Hepatocyte (in vitro differentiated cells): ENCODE data around the gene RPL7L1. TPM values are rescaled to one million over a fixed set of nuclear protein-coding genes. Genes with fewer than 3 reads are reported as not detected.
"Not testable (repeated sequence)": the region's sequence is repeated elsewhere in the genome, so short reads cannot be mapped to it uniquely, and the experiment has no call there.

Source experiments
- DNase-seq: peaks from one replicate; pipeline ENCODE4 v3.0.0-alpha.2; 2016; ENCODE audit warnings: low spot score
- H2AFZ ChIP-seq: fragments of 200-600 bp; sonication (generic); 2 replicates; pipeline ENCODE4 v1.6.0; 2016; ENCODE audit warnings: antibody characterized with exemption, mild to moderate bottlenecking
- H3K27ac ChIP-seq: fragments of 200-600 bp; sonication (generic); 2 replicates; pipeline ENCODE4 v1.5.1; 2016; ENCODE audit warnings: mild to moderate bottlenecking
- H3K27me3 ChIP-seq: fragments of 200-600 bp; sonication (generic); 2 replicates; pipeline ENCODE4 v1.6.1; 2016
- H3K36me3 ChIP-seq: fragments of 200-600 bp; sonication (generic); replicated peaks from 2 replicates; pipeline ENCODE4 v1.5.1; 2016; ENCODE audit warnings: low read depth; ENCODE audit not compliant: insufficient read depth
- H3K4me1 ChIP-seq: fragments of 200-600 bp; sonication (generic); 2 replicates; pipeline ENCODE4 v1.5.1; 2016; ENCODE audit warnings: mild to moderate bottlenecking, moderate library complexity; ENCODE audit not compliant: insufficient read depth
- H3K4me2 ChIP-seq: fragments of 200-600 bp; sonication (generic); 2 replicates; pipeline ENCODE4 v1.6.0; 2016
- H3K4me3 ChIP-seq: fragments of 200-600 bp; sonication (generic); 2 replicates; pipeline ENCODE4 v1.5.1; 2016; ENCODE audit warnings: mild to moderate bottlenecking
- H3K79me2 ChIP-seq: fragments of 200-600 bp; sonication (generic); 2 replicates; pipeline ENCODE4 v1.6.0; 2017; ENCODE audit warnings: mild to moderate bottlenecking
- H3K9me2 ChIP-seq: fragments of 200-600 bp; sonication (generic); replicated peaks from 2 replicates; pipeline ENCODE4 v1.6.0; 2017; ENCODE audit warnings: mild to moderate bottlenecking; ENCODE audit not compliant: insufficient read depth
- H3K9me3 ChIP-seq: fragments of 200-600 bp; sonication (generic); 2 replicates; pipeline ENCODE4 v1.5.1; 2016; ENCODE audit warnings: low read depth, mild to moderate bottlenecking
- H4K20me1 ChIP-seq: fragments of 200-600 bp; sonication (generic); 2 replicates; pipeline ENCODE4 v1.6.0; 2016; ENCODE audit warnings: mild to moderate bottlenecking; ENCODE audit not compliant: insufficient read depth, poor library complexity, severe bottlenecking
- CTCF ChIP-seq: fragments of 200-600 bp; sonication (generic); IDR thresholded peaks from 2 replicates; pipeline ENCODE4 v1.5.1; 2016; ENCODE audit warnings: antibody characterized with exemption, mild to moderate bottlenecking; ENCODE audit not compliant: poor library complexity
- EZH2 ChIP-seq: fragments of 200-600 bp; sonication (generic); IDR thresholded peaks from 2 replicates; pipeline ENCODE4 v1.6.1; 2016; ENCODE audit warnings: antibody characterized with exemption, mild to moderate bottlenecking, borderline replicate concordance
- EZH2phosphoT487 ChIP-seq: fragments of 200-600 bp; sonication (generic); IDR thresholded peaks from one replicate; pipeline ENCODE4 v1.6.1; 2018; ENCODE audit warnings: antibody characterized with exemption, mild to moderate bottlenecking, low read depth, moderate library complexity; ENCODE audit not compliant: unreplicated experiment, severe bottlenecking
- WGBS: methylation state at CpG from one replicate; pipeline ENCODE4 v1.1.6; 2016; ENCODE audit warnings: low lambda C conversion rate; ENCODE audit errors: missing lambda C conversion rate; 5-methylcytosine and 5-hydroxymethylcytosine counted together
- polyA plus RNA-seq: library from polyadenylated mRNA; unstranded; fragments of >200 nt; fragmentation: Nextera tagmentation; extraction: Ambion mirVana; gene quantifications from 2 replicates; pipeline ENCODE4 v1.2.1, GENCODE V29; 2016
- total RNA-seq: library from RNA; depleted of rRNA; stranded (reverse); fragments of >200 nt; gene quantifications from 2 replicates; pipeline ENCODE4 v1.2.3, GENCODE V29; 2014

RPL7L1 gene
- total and polyA plus RNA-seq, 2 experiments from 2014 or later = 63.0 to 111 TPM

- Histone ChIP-seq H3K27ac (peak overlapping the region; percentile 98), H3K79me2 (peaks cover 4% of the 10 kb centered on the region), H3K9me2 (no peaks in the 10 kb centered on the region), H3K4me3 (peak overlapping the region; percentile 77), H3K36me3 (no peaks in the 10 kb centered on the region), H3K9me3 (no peaks in the 10 kb centered on the region), H3K4me1 (peaks cover 20% of the 10 kb centered on the region), H3K27me3 (no peaks in the 10 kb centered on the region), H3K4me2 (peak overlapping the region; percentile 89), H2AFZ (peak overlapping the region; percentile 62), H4K20me1 (no peaks in the 10 kb centered on the region)
- DNase-seq = no peak
- TF ChIP-seq EZH2phosphoT487 = no peak
- no peak for TF ChIP-seq EZH2
- no peak for TF ChIP-seq CTCF
- WGBS = 59% methylated on average over 4 of the region's 4 CpGs
Observed at GRCh38 chr6:42889815-42890214, 10.4 kb downstream of the RPL7L1 start.

- no peaks in the 10 kb centered on the region for H3K9me2 ChIP-seq
- H3K27ac ChIP-seq = peak overlapping the region; percentile 98
- no peaks in the 10 kb centered on the region for H3K27me3 ChIP-seq
- H3K9me3 ChIP-seq = no peaks in the 10 kb centered on the region
- no peaks in the 10 kb centered on the region for H3K36me3 ChIP-seq
- H3K79me2 ChIP-seq = peaks cover 3% of the 10 kb centered on the region
- no peaks in the 10 kb centered on the region for H4K20me1 ChIP-seq
- H2AFZ ChIP-seq = peak overlapping the region; percentile 91
- TF ChIP-seq EZH2phosphoT487 (no peak), EZH2 (no peak), CTCF (no peak)
- WGBS = under 1% methylated on average over 63 of the region's 63 CpGs
- peak; percentile 95 for DNase-seq
- peak overlapping the region; percentile 77 for H3K4me3 ChIP-seq
- H3K4me2 ChIP-seq = peak overlapping the region; percentile 89
- peaks cover 20% of the 10 kb centered on the region for H3K4me1 ChIP-seq
Observed at GRCh38 chr6:42890311-42891198, 11.1 kb downstream of the RPL7L1 start.

- Histone ChIP-seq H3K27me3 (no peaks in the 10 kb centered on the region), H3K27ac (peak overlapping the region; percentile 98), H3K4me3 (peak overlapping the region; percentile 77), H3K4me1 (peaks cover 20% of the 10 kb centered on the region), H3K9me2 (no peaks in the 10 kb centered on the region), H3K4me2 (peak overlapping the region; percentile 89), H3K79me2 (peaks cover 3% of the 10 kb centered on the region), H4K20me1 (no peaks in the 10 kb centered on the region), H2AFZ (peak overlapping the region; percentile 91), H3K36me3 (no peaks in the 10 kb centered on the region), H3K9me3 (no peaks in the 10 kb centered on the region)
- TF ChIP-seq EZH2 = no peak
- TF ChIP-seq CTCF = no peak
- no peak for TF ChIP-seq EZH2phosphoT487
- no peak for DNase-seq
- 57% methylated on average over 16 of the region's 17 CpGs for WGBS
Observed at GRCh38 chr6:42891199-42891722, 11.8 kb downstream of the RPL7L1 start.

GRCh38 chr6:42894041-42894828, 14.8 kb downstream of the RPL7L1 start:
- Histone ChIP-seq H3K4me1 (peaks cover 20% of the 10 kb centered on the region), H3K4me2 (peak overlapping the region; percentile 17), H3K27ac (peak overlapping the region; percentile 69), H2AFZ (peak overlapping the region; percentile 3)
- not testable (repeated sequence) for DNase-seq, H3K79me2 ChIP-seq, H3K9me3 ChIP-seq, H3K4me3 ChIP-seq, H3K9me2 ChIP-seq, H3K27me3 ChIP-seq, H4K20me1 ChIP-seq, H3K36me3 ChIP-seq
- 47% methylated on average over 19 of the region's 19 CpGs for WGBS
